ENCODE measurements around the gene ELK3. TPM values are rescaled to one million over a fixed set of nuclear protein-coding genes. Genes with fewer than 3 reads are reported as not detected.

The ELK3 gene
- total and polyA plus RNA-seq, 8 donors: 2.9 to 12.9 (median 6.1) TPM

DNA sequence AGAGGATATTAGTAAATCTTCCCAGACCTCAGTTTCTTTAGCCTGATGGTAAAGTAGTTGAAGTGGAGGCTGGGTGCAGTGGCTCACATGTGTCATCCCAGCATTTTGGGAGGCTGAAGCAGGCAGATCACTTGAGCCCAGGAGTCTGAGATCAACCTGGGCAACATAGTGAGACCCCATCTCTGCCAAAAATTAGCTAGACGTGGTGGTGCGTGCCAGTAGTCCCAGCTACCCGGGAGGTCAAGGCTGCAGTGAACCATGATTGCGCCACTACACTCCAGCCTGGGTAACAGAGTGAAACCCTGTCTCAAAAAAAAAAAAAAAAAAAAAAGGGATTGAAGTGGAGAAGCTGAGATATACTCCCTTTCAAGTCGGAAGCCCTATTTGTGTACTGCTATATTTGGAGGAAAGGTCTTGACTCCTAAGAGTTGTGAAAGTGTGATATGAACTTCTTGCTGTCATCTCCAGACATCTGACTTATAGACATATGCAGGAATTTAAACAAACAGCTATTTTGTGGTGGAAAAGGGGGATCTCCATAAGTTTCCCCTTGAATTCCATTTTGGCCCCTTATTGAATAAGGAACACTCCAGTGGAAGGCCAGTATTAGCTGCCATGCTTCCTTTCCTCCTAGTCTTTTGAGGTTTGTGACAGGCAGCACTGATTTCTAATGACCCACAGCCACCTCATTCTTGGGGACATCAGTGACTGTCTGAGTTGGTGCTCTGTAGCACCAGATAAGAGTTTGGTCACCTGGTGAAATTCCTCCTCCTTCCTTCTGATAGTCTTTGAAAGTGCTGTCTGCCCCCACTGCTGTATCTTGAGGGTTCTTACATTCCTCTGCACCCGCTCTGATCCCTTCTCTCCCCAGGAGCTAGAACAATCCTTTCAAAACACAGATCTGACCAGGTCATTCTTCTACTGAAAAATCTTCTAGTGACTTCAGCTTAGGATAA, 7.4 kb downstream of the ELK3 start:
- H3K4me3 ChIP-seq: no peak overlapping the region
- no peaks in the 10 kb centered on the region for H3K9me3 ChIP-seq
- H3K36me3 ChIP-seq: no peaks in the 10 kb centered on the region
- intact Hi-C loops (cut with DNase I): no loop called here
- peaks cover 0 to 15% (median 0%) of the 10 kb centered on the region in 3 donors for H3K4me1 ChIP-seq
- no peaks in the 10 kb centered on the region for H3K27me3 ChIP-seq
- DNase-seq (no peak), ATAC-seq (no peak), FAIRE-seq (no peak)
- 92 to 93% methylated on average over 6 of the region's 6 CpGs for WGBS, 2 donors
- TF ChIP-seq, protein P1, sequence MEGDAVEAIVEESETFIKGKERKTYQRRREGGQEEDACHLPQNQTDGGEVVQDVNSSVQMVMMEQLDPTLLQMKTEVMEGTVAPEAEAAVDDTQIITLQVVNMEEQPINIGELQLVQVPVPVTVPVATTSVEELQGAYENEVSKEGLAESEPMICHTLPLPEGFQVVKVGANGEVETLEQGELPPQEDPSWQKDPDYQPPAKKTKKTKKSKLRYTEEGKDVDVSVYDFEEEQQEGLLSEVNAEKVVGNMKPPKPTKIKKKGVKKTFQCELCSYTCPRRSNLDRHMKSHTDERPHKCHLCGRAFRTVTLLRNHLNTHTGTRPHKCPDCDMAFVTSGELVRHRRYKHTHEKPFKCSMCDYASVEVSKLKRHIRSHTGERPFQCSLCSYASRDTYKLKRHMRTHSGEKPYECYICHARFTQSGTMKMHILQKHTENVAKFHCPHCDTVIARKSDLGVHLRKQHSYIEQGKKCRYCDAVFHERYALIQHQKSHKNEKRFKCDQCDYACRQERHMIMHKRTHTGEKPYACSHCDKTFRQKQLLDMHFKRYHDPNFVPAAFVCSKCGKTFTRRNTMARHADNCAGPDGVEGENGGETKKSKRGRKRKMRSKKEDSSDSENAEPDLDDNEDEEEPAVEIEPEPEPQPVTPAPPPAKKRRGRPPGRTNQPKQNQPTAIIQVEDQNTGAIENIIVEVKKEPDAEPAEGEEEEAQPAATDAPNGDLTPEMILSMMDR (IDR thresholded peaks at IDR 0.05): no peak
- no peak overlapping the region for H3K27ac ChIP-seq

DNA sequence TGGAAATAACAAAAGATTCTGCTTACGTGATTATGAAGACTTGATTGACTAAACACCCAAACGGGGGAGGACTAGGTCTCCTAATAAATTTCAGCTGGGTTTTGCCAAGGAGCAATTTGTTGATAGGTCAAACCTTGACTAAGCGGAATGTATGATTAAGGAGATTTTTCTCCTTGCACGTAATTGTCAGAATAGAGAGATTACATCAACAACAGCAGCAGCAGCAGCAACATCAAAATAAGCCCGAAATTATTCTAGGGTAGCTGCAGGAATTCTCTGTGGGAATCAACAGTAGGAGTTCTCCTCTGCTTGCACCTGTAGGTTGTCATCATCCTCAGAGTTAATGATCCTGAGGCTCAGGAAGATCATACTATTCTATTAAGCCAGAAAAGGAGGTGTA, 10.2 kb downstream of the ELK3 start:
- H3K36me3 ChIP-seq: no peaks in the 10 kb centered on the region
- H3K9me3 ChIP-seq: no peaks in the 10 kb centered on the region
- no peak overlapping the region for H3K4me3 ChIP-seq
- no peak overlapping the region for H3K27ac ChIP-seq
- TF ChIP-seq, protein P1 (IDR thresholded peaks at IDR 0.05): no peak
- FAIRE-seq: no peak
- no peaks in the 10 kb centered on the region for H3K4me1 ChIP-seq
- 81 to 84% methylated on average over 5 of the region's 5 CpGs for WGBS, 2 donors
- no peaks in the 10 kb centered on the region for H3K27me3 ChIP-seq
- no peak for DNase-seq
- ATAC-seq: no peak
- intact Hi-C loops (cut with DNase I): no loop called here

DNA sequence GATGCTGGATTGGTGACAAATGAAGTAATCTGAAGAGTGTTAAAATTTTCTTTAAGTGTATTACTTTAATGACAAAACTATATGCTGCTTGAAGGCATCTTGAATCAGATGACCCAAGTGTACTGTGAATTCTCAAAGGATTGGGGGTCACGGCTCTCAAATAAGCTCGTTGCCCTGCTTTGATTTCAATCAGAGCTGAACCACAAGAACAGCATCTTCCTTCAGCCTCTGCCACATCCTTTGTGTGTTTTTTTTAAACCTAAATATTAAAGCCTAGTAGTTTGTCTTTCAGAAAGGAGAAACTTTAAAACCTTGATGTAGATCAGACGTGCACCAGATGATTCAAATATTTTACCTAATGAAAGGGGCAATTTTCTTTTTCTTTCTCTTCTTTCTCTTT, 11.7 kb downstream of the ELK3 start:
- no peaks in the 10 kb centered on the region for H3K27me3 ChIP-seq
- intact Hi-C loops (cut with DNase I): no loop called here
- no peaks in the 10 kb centered on the region for H3K36me3 ChIP-seq
- 72 to 79% methylated on average over 3 of the region's 3 CpGs for WGBS, 2 donors
- H3K4me3 ChIP-seq: no peak overlapping the region
- TF ChIP-seq, protein P1 (IDR thresholded peaks at IDR 0.05): no peak
- no peak for ATAC-seq
- no peaks in the 10 kb centered on the region for H3K4me1 ChIP-seq
- no peaks in the 10 kb centered on the region for H3K9me3 ChIP-seq
- no peak for DNase-seq
- no peak for FAIRE-seq
- no peak overlapping the region for H3K27ac ChIP-seq

DNA sequence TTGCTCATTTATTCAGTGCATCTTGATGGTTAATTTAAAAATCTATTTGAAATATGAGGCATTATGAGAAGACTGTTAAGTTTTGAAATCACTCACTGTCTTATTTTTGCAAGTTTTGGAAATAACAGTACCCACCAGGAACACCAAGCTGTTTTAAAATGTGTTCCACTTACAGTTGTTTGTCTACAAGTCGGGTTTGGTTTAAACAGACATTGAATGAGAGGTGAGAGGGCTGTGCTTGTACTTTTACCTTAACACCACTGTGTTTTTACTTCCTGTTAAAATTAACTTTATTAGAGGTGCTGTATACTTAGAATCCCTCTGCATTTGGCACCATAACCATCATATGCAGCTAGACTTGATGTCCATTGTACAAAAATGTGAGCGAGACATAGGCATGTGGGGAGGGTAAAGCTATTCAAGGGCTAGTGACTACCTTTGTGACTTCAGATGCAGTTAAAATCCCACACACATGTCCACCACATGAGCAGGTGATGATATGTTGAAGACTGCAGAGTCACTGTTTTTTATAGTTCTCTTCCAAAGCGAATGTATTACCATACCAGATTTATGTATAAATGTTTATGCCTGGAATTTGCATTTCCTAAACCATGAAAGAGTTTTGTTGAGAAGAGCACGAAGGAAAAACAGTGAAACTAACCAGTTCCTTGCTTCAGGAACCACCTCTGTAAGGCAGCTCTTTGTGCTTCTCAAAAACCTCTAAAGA, 12.9 kb downstream of the ELK3 start:
- TF ChIP-seq, protein P1 (IDR thresholded peaks at IDR 0.05): no peak
- Histone ChIP-seq H3K4me3 (no peak overlapping the region), H3K27ac (no peak overlapping the region), H3K9me3 (no peaks in the 10 kb centered on the region), H3K36me3 (no peaks in the 10 kb centered on the region), H3K27me3 (no peaks in the 10 kb centered on the region), H3K4me1 (no peaks in the 10 kb centered on the region)
- intact Hi-C loops (cut with DNase I): no loop called here
- no peak for ATAC-seq
- WGBS, 2 donors: 83 to 84% methylated on average over 4 of the region's 4 CpGs
- DNase-seq: no peak
- no peak for FAIRE-seq

All from pancreas (tissue), 10 donors.